Measurements from ENCODE around the gene TTC23L. TPM values are rescaled to one million over a fixed set of nuclear protein-coding genes. Genes with fewer than 3 reads are reported as not detected.
"Not testable (repeated sequence)": the region's sequence is repeated elsewhere in the genome, so short reads cannot be mapped to it uniquely, and the experiment has no call there.

The TTC23L gene
- total RNA-seq, 1 experiment from 2014 or later: 0.54 TPM

- intact Hi-C loops (cut with micrococcal nuclease; ENCODE audit: unreplicated experiment): no loop called here
- TF ChIP-seq CTCF (IDR thresholded peaks at IDR 0.05; ENCODE audit: unreplicated experiment): no peak
- Mint-ChIP-seq H3K4me1 (ENCODE audit: low read depth, unreplicated experiment) (no peaks in the 10 kb centered on the region), H3K4me3 (ENCODE audit: low read depth, unreplicated experiment) (no peak overlapping the region), H3K9me3 (ENCODE audit: low read depth, unreplicated experiment) (no peaks in the 10 kb centered on the region), H3K27ac (ENCODE audit: unreplicated experiment) (no peak overlapping the region), H3K36me3 (ENCODE audit: insufficient read depth, unreplicated experiment) (peaks cover 21% of the 10 kb centered on the region), H3K27me3 (ENCODE audit: unreplicated experiment) (no peaks in the 10 kb centered on the region)
- CTCF ChIA-PET: no interaction called here
- no peak for DNase-seq
- no TSS peak for BruUV-seq (replicated peaks)
Observed at GRCh38 chr5:34820593-34820992, 18.4 kb upstream of the TTC23L start.

- TF ChIP-seq CTCF (IDR thresholded peaks at IDR 0.05; ENCODE audit: unreplicated experiment): no peak
- no TSS peak for BruUV-seq (replicated peaks)
- no peak for DNase-seq
- no peak overlapping the region for H3K27ac Mint-ChIP-seq (ENCODE audit: unreplicated experiment)
- H3K9me3 Mint-ChIP-seq (ENCODE audit: low read depth, unreplicated experiment): no peaks in the 10 kb centered on the region
- H3K27me3 Mint-ChIP-seq (ENCODE audit: unreplicated experiment): no peaks in the 10 kb centered on the region
- H3K36me3 Mint-ChIP-seq (ENCODE audit: insufficient read depth, unreplicated experiment): peaks cover 27% of the 10 kb centered on the region
- no peak overlapping the region for H3K4me3 Mint-ChIP-seq (ENCODE audit: low read depth, unreplicated experiment)
- no peaks in the 10 kb centered on the region for H3K4me1 Mint-ChIP-seq (ENCODE audit: low read depth, unreplicated experiment)
- intact Hi-C loops (cut with micrococcal nuclease; ENCODE audit: unreplicated experiment): no loop called here
- CTCF ChIA-PET: no interaction called here
Observed at GRCh38 chr5:34822956-34823715, 15.8 kb upstream of the TTC23L start.

- no peak for DNase-seq
- CTCF ChIA-PET: no interaction called here
- no peak overlapping the region for H3K4me3 Mint-ChIP-seq (ENCODE audit: low read depth, unreplicated experiment)
- H3K4me1 Mint-ChIP-seq (ENCODE audit: low read depth, unreplicated experiment): no peaks in the 10 kb centered on the region
- peaks cover 28% of the 10 kb centered on the region for H3K36me3 Mint-ChIP-seq (ENCODE audit: insufficient read depth, unreplicated experiment)
- no TSS peak for BruUV-seq (replicated peaks)
- intact Hi-C loops (cut with micrococcal nuclease; ENCODE audit: unreplicated experiment): no loop called here
- no peaks in the 10 kb centered on the region for H3K27me3 Mint-ChIP-seq (ENCODE audit: unreplicated experiment)
- H3K9me3 Mint-ChIP-seq (ENCODE audit: low read depth, unreplicated experiment): no peaks in the 10 kb centered on the region
- no peak for TF ChIP-seq CTCF (IDR thresholded peaks at IDR 0.05; ENCODE audit: unreplicated experiment)
- no peak overlapping the region for H3K27ac Mint-ChIP-seq (ENCODE audit: unreplicated experiment)
Observed at GRCh38 chr5:34826347-34826746, 12.6 kb upstream of the TTC23L start.

- CTCF ChIA-PET: interaction anchor here (0.5 kb wide), 1 partner anchor 419 kb away, joined by 3 read pairs; no protein-coding TSS in a partner anchor
Observed at GRCh38 chr5:34827588-34828506, 11.1 kb upstream of the TTC23L start.

GRCh38 chr5:34830827-34831226 is 8.1 kb upstream of the TTC23L start:
- intact Hi-C loops (cut with micrococcal nuclease; ENCODE audit: unreplicated experiment); H3K4me1 Mint-ChIP-seq (ENCODE audit: low read depth, unreplicated experiment); H3K27ac Mint-ChIP-seq (ENCODE audit: unreplicated experiment); H3K27me3 Mint-ChIP-seq (ENCODE audit: unreplicated experiment); DNase-seq; CTCF ChIA-PET; H3K4me3 Mint-ChIP-seq (ENCODE audit: low read depth, unreplicated experiment); H3K9me3 Mint-ChIP-seq (ENCODE audit: low read depth, unreplicated experiment): not testable (repeated sequence)
- BruUV-seq (replicated peaks): TSS peak; percentile 24
- H3K36me3 Mint-ChIP-seq (ENCODE audit: insufficient read depth, unreplicated experiment): peaks cover 17% of the 10 kb centered on the region

More at GRCh38 chr5:34827588-34828506, 11.1 kb upstream of the TTC23L start:
- no peaks in the 10 kb centered on the region for H3K9me3 Mint-ChIP-seq (ENCODE audit: low read depth, unreplicated experiment)
- no peak for DNase-seq
- H3K4me3 Mint-ChIP-seq (ENCODE audit: low read depth, unreplicated experiment): no peak overlapping the region
- BruUV-seq (replicated peaks): no TSS peak
- intact Hi-C loops (cut with micrococcal nuclease; ENCODE audit: unreplicated experiment): no loop called here
- H3K36me3 Mint-ChIP-seq (ENCODE audit: insufficient read depth, unreplicated experiment): peaks cover 31% of the 10 kb centered on the region
- no peaks in the 10 kb centered on the region for H3K4me1 Mint-ChIP-seq (ENCODE audit: low read depth, unreplicated experiment)
- TF ChIP-seq CTCF (IDR thresholded peaks at IDR 0.05; ENCODE audit: unreplicated experiment): no peak
- no peaks in the 10 kb centered on the region for H3K27me3 Mint-ChIP-seq (ENCODE audit: unreplicated experiment)
- no peak overlapping the region for H3K27ac Mint-ChIP-seq (ENCODE audit: unreplicated experiment)

Measured in Calu3 (cell line).